ENCODE data around the gene CYP4F2.
"Not testable (repeated sequence)": the region's sequence is repeated elsewhere in the genome, so short reads cannot be mapped to it uniquely, and the experiment has no call there.

The CYP4F2 gene

DNA sequence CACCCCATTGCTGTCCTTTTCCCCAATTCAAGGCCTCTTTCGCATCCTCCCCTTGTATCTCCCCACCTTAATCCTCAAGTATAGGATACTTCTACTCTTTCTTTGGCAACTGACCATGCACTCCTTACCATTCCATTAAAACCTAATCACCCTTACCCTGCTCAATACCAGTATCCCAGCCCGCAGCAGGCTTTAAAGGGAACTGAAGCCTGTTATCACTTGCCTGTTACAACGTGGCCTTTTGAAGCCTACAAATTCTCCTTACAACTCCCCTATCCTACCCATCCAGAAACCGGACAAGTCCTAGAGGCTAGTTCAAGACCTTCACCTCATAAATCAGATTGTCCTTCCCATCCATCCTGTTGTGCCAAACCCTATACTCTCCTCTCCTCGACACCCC, 66.2 kb downstream of the CYP4F2 start:
- Mint-ChIP-seq H3K4me3 (no peak overlapping the region), H3K9me3 (peaks cover 9% of the 10 kb centered on the region), H3K4me1 (no peaks in the 10 kb centered on the region), H3K27me3 (ENCODE audit: low read depth, poor library complexity) (no peaks in the 10 kb centered on the region), H3K36me3 (ENCODE audit: low read depth) (no peaks in the 10 kb centered on the region), H3K27ac (no peak overlapping the region)
- DNase-seq: no peak
- TF ChIP-seq, protein P1, sequence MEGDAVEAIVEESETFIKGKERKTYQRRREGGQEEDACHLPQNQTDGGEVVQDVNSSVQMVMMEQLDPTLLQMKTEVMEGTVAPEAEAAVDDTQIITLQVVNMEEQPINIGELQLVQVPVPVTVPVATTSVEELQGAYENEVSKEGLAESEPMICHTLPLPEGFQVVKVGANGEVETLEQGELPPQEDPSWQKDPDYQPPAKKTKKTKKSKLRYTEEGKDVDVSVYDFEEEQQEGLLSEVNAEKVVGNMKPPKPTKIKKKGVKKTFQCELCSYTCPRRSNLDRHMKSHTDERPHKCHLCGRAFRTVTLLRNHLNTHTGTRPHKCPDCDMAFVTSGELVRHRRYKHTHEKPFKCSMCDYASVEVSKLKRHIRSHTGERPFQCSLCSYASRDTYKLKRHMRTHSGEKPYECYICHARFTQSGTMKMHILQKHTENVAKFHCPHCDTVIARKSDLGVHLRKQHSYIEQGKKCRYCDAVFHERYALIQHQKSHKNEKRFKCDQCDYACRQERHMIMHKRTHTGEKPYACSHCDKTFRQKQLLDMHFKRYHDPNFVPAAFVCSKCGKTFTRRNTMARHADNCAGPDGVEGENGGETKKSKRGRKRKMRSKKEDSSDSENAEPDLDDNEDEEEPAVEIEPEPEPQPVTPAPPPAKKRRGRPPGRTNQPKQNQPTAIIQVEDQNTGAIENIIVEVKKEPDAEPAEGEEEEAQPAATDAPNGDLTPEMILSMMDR (IDR thresholded peaks at IDR 0.05): no peak

DNA sequence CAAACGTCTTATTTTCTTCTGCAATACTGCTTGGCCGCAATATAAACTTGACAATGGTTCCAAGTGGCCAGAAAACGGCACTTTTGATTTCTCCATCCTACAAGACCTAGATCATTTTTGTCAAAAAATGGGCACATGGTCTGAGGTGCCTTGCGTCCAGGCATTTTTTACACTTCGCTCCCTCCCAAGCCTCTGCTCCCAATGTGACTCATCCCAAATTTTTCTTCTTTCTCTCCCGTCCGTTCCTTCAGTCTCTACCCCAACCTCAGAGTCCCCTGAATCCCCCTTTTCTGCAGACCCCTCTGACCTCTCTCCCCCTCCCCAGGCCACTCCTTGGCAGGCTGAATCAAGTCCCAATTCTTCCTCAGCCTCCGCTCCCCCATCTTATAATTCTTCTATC, 68.1 kb downstream of the CYP4F2 start:
- no peak overlapping the region for H3K4me3 Mint-ChIP-seq
- peaks cover 23% of the 10 kb centered on the region for H3K9me3 Mint-ChIP-seq
- no peaks in the 10 kb centered on the region for H3K4me1 Mint-ChIP-seq
- TF ChIP-seq, protein P1 (IDR thresholded peaks at IDR 0.05): no peak
- no peak for DNase-seq
- H3K27ac Mint-ChIP-seq: no peak overlapping the region
- H3K27me3 Mint-ChIP-seq (ENCODE audit: low read depth, poor library complexity): no peaks in the 10 kb centered on the region
- no peaks in the 10 kb centered on the region for H3K36me3 Mint-ChIP-seq (ENCODE audit: low read depth)

DNA sequence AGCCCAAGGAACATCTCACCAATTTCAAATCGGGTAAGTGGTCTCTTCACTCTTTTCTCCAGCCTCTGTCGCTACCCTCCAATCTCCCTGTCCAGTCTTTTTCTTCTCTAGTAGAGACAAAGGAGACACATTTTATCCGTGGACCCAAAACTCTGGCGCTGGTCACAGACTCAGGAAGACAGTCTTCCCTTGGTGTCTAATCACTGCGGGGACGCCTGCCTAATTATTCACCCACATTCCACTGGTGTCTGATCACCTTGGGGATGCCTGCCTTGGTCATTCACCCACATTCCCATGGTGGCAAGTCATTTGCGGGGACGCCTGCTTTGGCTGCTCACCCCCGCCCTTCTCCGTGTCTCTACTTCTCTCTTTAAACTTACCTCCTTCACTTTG, 68.6 kb downstream of the CYP4F2 start:
- peaks cover 28% of the 10 kb centered on the region for H3K9me3 Mint-ChIP-seq

DNA sequence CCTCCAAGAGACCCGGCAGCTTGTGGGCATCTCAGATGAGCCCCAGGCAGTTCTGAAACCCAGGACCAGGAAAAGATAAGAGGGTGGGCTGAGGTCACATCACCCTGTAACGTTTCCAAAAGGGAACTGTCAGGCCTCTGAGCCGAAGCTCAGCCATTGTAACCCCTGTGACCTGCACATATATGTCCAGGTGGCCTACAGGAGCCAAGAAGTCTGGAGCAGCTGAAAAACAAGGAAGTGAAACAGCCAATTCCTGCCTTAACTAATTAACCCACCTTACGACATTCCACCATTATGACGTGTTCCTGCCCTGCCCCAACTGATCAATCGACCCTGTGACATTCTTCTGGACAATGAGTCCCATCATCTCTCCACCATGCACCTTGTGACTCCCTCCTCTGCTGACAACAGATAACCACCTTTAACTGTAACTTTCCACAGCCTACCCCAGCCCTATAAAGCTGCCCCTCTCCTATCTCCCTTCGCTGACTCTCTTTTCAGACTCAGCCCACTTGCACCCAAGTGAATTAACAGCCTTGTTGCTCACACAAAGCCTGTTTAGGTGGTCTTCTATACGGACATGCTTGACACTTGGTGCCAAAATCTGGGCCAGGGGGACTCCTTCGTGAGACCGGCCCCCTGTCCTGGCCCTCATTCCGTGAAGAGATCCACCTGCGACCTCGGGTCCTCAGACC, 69.1 kb downstream of the CYP4F2 start:
- not testable (repeated sequence) for H3K27ac Mint-ChIP-seq; H3K27me3 Mint-ChIP-seq (ENCODE audit: low read depth, poor library complexity); DNase-seq; H3K4me1 Mint-ChIP-seq; H3K36me3 Mint-ChIP-seq (ENCODE audit: low read depth); H3K4me3 Mint-ChIP-seq
- H3K9me3 Mint-ChIP-seq: peaks cover 34% of the 10 kb centered on the region

More for the DNA sequence above, 68.6 kb downstream of the CYP4F2 start:
- no peak overlapping the region for H3K4me3 Mint-ChIP-seq
- TF ChIP-seq, protein P1 (IDR thresholded peaks at IDR 0.05): no peak
- no peaks in the 10 kb centered on the region for H3K4me1 Mint-ChIP-seq
- H3K36me3 Mint-ChIP-seq (ENCODE audit: low read depth): no peaks in the 10 kb centered on the region
- DNase-seq: no peak
- H3K27me3 Mint-ChIP-seq (ENCODE audit: low read depth, poor library complexity): no peaks in the 10 kb centered on the region
- H3K27ac Mint-ChIP-seq: no peak overlapping the region

DNA sequence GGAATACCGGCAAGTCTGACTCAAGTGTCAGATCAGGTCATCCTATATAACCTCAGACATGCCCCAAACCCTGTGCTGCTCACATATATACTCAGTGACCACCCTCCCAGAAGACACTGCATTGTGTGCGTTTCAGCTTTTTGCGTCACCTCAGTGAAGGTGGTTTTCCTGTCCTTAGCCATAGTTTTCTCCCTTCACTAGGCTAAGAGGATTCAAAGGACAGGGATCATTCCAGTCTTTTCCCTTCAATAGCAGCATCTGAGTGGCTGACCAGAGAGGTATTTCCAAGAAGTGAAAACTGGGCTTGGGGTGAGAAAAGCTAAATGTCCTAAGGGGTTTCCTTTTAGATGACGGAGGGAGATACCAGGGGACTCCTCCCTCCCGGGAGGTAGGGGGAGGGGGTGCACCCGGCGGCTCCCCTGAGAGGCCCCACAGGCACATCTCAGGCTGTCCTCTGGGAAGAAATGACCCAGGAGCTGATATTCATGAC, 69.7 kb downstream of the CYP4F2 start:
- Mint-ChIP-seq H3K9me3 (peaks cover 39% of the 10 kb centered on the region), H3K36me3 (ENCODE audit: low read depth) (no peaks in the 10 kb centered on the region), H3K4me3 (no peak overlapping the region), H3K4me1 (no peaks in the 10 kb centered on the region), H3K27me3 (ENCODE audit: low read depth, poor library complexity) (no peaks in the 10 kb centered on the region), H3K27ac (no peak overlapping the region)
- DNase-seq: no peak
- TF ChIP-seq, protein P1 (IDR thresholded peaks at IDR 0.05): no peak

All from nephron progenitor cell (in vitro differentiated cells).